Panc1 (cell line): Measurements from ENCODE around the gene PCDHGA1.

Source experiments
- CTCF ChIP-seq: fragments of 450-650 bp; IDR thresholded peaks from 2 replicates; pipeline ENCODE4 v1.5.1; 2017; ENCODE audit warnings: mild to moderate bottlenecking
- POLR2AphosphoS5 ChIP-seq: IDR thresholded peaks from 2 replicates; pipeline ENCODE4 v1.6.1; 2012; ENCODE audit warnings: mild to moderate bottlenecking, low read depth, low read length, moderate library complexity
- SIN3A ChIP-seq: IDR thresholded peaks from 2 replicates; pipeline ENCODE4 v1.6.1; 2012; ENCODE audit warnings: low read depth, mild to moderate bottlenecking, low read length, moderate library complexity, borderline replicate concordance; ENCODE audit not compliant: insufficient read depth

- no peak for TF ChIP-seq CTCF
- TF ChIP-seq POLR2AphosphoS5: no peak
- TF ChIP-seq SIN3A: no peak
These were observed 26.6 kb upstream of the PCDHGA1 start, which contains the start of gene SLC25A2 for GRCh38 chr5:141303756-141304155.
